ENCODE results near the gene SMPD3.

DNA sequence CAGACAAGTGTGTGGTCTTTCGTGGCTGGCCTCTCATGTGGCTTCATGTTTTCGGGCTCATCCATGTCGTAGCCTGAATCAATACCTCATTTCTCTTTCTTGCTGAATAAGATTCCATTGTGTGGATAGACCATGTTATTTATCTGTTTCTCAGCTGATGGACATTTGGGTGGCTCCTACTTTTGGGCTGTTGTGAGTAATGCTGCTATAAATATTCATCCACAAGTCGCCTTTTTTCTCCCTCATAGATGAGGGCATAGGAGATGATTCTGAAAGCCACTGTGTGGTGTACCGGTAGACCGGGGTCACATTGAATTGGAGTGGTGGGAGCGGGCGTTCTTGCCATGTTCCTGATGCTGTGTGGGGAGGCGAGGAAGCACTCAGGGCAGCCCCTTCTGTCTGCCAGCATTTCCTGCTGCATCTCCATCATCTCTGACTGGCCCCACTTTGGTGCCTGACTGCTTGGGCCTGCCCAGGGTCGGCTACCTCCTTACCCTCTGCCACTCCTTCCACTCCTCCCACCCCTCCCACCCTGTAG is 97.4 kb downstream of the SMPD3 start:
- TF ChIP-seq, protein P1, sequence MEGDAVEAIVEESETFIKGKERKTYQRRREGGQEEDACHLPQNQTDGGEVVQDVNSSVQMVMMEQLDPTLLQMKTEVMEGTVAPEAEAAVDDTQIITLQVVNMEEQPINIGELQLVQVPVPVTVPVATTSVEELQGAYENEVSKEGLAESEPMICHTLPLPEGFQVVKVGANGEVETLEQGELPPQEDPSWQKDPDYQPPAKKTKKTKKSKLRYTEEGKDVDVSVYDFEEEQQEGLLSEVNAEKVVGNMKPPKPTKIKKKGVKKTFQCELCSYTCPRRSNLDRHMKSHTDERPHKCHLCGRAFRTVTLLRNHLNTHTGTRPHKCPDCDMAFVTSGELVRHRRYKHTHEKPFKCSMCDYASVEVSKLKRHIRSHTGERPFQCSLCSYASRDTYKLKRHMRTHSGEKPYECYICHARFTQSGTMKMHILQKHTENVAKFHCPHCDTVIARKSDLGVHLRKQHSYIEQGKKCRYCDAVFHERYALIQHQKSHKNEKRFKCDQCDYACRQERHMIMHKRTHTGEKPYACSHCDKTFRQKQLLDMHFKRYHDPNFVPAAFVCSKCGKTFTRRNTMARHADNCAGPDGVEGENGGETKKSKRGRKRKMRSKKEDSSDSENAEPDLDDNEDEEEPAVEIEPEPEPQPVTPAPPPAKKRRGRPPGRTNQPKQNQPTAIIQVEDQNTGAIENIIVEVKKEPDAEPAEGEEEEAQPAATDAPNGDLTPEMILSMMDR (conservative IDR thresholded peaks at IDR 0.05; ENCODE audit: low read depth, low read length) = no peak
- TF ChIP-seq EZH2 (IDR thresholded peaks at IDR 0.05; ENCODE audit: borderline replicate concordance, low read depth, low read length, poor library complexity, severe bottlenecking) = no peak
